GM19452 (cell line): ENCODE measurements around the gene CD2BP2.
"Not testable (repeated sequence)": the region's sequence is repeated elsewhere in the genome, so short reads cannot be mapped to it uniquely, and the experiment has no call there.

ENCODE experiments used
- ATAC-seq: cut with Tn5 transposase; IDR thresholded peaks from one replicate; pipeline ENCODE4 v1.9.1; 2021; ENCODE audit not compliant: unreplicated experiment

CD2BP2 gene

DNA sequence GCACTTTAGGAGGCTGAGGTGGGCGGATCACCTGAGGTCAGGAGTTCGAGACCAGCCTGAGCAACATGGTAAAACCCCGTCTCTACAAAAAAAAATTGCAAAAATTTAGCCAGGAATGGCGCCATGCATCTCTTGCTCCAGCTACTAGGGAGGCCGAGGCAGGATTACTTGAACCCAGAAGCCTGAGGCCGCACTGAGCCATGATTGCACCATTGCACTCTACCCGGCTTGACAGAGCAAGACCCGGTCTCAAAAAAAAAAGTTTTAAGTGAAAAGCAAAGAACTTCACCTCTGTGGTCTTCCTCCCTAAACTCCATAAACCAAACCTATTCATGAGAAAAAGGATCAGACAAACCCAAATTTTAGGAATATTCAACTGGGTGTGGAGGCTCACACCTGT lies 7.0 kb downstream of the CD2BP2 start:
- ATAC-seq, result no peak

DNA sequence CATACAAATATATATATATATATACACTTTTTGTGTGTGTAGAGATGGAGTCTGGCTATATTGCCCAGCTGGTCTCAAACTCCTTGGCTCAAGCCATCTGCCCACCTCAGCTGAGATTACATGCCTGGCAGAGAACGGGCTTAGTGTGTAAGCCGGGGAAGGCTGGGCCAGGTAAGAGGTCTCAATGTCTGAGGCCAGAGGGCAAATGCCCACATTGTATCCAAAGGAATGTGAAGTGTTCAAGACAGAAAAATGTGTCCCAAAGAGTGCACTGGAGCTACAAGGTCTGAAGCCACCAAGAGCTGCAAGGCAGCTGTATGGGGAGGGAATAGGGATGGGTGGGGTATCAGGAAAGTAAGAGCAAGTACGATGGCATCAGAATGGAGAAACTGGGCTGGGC lies 8.8 kb downstream of the CD2BP2 start:
- ATAC-seq, result no peak

DNA sequence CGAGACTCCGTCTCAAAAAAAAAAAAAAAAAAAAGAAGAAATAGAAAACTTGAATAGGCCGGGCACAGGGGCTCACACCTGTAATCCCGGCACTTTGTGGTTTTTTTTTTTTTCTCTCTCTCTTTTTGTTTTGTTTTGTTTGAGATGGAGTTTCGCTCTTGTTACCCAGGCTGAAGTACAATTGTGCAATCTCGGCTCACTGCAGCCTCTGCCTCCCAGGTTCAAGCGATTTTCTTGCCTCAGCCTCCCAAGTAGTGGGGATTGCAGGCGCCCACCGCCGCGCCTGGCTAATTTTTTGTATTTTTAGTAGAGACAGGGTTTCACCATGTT lies 11.7 kb downstream of the CD2BP2 start:
- ATAC-seq, result not testable (repeated sequence)

DNA sequence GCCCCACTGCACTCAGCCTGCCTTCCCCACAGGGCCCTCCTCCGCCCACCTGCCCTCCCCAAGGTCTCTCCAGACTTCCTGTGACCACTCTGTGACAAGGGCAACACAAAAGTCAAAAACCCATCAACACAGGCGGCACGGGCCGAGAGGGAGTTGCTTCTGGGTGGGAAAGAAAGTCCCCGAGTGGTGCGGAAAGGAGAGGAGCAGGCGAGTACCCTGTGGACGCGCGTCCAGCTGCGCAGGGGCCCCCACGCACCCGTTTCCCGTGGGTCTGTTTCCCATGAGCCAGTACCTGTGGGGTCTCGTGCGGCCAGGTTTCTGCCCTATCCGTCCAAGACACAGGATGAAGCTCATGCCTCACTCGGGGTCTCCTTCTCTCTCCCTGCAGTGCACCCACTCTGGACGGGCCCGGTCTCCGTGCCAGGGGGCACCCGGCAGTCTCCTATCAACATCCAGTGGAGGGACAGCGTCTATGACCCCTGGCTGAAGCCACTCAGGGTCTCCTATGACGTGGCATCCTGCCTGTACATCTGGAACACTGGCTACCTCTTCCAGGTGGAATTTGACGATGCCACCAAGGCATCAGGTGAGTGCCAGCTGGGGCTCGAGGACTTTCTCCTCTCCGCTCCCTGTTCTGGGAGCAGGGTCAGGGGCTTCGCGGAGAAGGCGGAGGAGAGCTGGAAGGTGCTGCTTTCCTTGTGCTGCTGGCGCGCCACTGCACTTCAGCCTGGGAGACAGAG lies 12.2 kb downstream of the CD2BP2 start:
- ATAC-seq, result no peak

DNA sequence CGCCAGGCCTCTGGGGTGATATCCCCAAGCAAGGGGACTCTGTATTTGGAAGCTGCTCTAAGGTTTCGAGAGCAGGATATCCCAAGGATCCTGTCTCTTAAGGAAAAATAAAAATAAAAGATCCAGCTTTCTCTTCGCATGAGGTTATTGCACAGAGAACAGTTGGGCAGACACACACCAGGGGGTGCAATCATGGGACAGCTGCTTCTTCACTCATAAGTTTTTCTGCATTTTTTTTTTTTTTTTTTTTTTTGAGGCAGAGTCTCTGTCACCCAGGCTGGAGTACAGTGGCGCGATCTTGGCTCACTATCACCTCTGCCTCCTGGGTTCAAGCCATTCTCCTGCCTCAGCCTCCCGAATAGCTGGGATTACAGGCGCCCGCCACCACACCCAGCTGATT lies 13.1 kb downstream of the CD2BP2 start:
- ATAC-seq, result not testable (repeated sequence)

DNA sequence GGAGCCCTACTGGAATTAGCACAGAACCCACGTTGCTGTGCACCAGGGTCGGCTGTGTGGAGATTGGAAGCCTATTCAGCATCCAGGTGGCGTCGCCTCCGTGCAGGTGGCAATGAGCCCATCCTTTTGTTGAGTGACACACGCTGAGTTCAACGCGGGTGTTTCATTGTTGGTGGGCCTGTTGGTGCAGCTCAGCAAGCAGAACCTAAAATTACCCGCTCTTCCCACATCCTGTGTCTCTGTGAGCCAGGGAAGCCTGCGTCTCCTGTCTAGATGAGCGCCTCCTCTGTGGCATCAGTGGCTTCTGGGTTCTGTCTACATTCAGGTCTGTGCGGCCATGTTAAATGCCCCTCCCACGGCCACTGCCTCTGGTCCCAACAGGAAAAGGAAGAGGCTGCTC lies 14.5 kb downstream of the CD2BP2 start:
- no peak for ATAC-seq

DNA sequence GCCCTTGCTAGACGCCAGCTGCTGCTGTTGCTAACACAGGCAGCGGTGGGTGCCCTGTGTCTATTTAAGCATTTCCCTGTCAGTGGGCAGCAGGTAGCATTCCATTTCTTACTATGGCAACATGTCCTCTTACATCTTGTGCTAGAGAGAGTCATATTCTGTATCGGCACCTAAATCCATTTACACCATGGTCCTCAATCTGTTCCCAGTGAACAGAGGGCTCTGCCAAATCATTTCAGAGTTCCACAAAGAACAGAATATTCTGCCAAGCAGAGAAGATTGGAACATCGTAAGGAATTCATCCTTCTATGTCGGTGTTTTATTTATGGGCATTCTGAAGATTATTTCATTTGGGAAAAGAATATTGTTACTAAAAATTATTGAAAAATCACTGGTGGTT lies 16.4 kb downstream of the CD2BP2 start:
- ATAC-seq, result not testable (repeated sequence)

DNA sequence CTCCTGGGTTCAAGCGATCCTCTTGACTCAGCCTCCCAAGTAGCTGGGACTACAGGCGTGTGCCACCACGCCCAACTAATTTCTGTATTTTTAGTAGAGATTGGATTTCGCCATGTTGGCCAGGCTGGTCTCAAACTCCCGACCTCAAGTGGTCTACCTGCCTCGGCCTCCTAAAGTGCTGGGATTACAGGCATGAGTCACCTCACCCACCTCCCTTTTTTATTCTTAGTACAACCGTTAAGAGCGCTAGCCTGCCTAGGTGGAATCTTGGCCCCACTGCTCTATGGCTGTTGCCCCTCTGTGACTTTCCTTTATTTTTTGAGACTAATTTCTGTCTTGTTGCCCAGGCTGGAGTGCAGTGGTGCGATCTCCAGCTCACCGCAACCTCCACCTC lies 17.1 kb downstream of the CD2BP2 start:
- ATAC-seq, result not testable (repeated sequence)

DNA sequence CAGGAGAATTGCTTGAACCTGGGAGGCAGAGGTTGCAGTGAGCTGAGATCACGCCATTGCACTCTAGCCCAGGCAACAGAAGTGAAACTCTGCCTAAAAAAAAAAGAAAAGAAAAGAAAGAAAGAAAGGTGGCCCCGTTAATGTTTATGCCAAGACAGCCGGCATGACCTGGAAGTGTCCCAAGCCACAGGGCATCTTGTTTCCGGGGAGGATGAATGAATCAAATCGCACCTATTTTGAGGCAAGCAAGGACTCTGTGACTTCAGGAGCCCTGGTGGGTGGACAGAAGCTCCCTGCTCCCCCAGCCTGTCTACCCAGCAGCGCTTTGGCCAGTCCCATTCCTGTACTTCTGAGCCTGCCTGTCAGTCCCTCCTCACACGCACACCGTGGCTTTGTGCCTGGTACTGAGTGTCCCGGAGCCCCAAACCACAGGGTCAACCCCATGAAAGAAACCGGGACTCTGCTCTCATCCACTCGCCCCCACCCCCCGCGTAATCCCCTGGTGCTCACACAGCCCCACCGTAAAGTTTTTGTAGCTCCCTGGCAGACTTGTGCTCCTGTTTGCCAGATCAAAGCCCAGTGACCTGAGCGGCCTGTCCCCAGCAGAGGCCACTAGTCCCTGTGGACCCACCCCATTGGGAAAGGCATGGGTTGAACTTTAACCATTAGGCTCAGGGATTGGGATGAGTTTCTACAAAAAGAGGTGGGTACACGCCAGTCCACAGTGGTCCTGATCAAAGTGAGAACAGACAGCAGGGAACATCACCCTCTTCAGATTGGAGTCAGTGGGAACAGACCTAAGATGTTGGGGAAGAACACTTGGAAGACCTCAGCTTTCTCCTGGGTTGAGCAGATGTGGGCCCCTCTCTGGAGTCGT lies 19.3 kb downstream of the CD2BP2 start:
- peak; percentile 23 for ATAC-seq

DNA sequence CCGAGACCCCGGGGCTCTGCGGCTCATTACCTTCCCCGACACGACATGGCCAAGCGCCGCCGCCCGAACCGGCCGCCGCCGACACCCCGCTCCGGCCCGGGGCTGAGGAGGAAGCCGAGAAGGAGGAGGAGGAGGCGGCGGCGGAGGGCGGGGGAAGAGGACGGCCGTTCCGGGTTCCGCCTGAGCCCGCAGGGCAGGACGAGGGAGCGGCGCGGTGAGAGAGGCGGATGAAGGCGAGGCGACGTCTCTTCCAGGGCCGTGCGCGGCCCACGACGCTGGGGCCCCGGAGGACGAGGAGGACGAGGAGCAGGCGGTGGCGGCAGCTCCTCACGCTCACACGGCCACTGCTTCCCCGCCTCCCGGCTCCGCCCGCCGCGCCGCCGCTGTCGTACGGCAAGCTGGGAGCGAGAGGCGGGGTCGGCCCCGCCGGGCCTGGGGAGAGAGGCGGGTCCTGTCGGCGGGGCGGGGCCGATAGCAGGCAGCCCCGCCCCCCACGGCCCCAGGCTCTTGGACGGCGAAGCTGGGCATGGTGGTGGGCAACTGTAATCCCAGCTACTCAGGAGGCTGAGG lies 20.0 kb downstream of the CD2BP2 start:
- peak; percentile 67 for ATAC-seq

DNA sequence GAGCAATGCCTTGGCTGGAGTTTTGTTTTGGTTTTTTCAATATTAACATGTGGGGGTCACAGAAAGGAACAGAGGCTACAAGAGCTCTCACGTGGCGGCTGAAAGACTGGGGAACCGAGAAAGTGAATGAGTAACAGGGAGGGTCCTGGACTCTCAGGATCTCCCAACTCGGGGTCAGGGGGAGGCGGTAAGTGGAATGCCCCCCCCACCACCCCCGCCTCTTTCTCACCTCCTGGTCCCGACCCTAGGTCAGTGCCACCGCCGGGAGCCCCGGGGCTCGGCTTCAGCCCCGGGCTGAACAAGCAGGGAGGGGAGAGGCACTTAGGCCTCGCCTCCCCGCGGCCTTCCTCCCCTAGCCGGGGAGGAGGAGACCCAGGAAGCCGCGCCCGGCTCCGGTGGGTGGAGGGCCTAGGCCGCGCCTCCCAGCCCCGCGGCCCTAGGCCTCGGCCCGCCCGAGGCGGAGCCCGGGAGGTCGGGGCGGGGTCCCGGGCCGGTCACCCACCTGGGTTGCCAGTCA lies 20.6 kb downstream of the CD2BP2 start:
- ATAC-seq, result peak; percentile 88

DNA sequence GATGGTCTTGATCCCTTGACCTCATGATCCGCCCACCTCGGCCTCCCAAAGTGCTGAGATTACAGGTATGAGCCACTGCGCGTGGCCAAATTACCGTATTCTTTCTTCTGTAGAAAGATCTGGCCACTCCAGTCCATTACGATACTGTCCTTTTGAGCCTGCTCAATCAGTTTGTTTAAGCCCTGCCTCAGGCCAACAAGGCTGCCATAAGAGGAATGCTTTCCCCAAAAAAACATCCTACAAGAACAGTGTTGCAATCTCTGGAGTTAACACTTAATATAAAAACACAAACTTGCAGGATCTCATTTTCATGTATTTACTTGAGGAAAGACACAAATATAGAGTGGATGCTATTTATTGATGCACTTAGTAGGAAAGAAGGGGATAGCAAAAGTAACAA lies 30.9 kb downstream of the CD2BP2 start:
- ATAC-seq, result not testable (repeated sequence)

DNA sequence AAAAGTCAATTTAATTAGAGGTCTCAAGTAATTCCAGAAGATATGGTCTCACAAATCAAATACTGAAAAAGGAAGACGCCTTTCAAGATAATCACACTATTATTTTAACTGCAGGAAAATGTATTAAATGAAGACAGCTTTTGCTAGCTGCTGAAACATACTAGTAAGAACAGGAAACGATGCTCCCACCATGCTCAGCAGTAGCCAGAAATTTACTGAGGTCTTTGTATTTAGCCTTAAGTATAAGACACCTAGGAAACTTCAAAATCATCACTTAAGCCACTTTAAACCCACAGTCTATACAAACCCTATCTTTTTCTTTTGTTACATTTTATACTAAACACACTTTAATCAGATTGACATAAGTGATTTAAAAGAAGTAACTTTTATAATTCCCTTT lies 36.5 kb downstream of the CD2BP2 start:
- not testable (repeated sequence) for ATAC-seq

DNA sequence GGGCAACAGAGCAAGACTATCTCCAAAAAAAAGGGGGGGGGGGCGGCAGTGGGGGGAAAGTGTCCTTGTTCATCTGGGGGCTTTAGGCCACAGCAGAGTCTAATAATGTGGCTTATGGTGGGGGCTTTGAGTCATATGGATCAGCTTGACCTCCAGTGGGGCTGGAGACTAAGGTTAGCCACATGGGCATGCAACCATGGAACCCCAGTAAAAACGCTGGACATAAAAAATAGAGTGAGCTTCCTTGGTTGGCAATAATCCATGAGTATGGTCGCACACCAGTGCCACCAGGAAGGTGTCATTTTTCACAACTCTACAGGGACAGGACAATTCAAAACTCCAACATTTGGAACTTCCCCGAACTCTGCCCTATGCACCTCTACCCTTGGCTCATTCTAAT lies 44.2 kb downstream of the CD2BP2 start:
- not testable (repeated sequence) for ATAC-seq

DNA sequence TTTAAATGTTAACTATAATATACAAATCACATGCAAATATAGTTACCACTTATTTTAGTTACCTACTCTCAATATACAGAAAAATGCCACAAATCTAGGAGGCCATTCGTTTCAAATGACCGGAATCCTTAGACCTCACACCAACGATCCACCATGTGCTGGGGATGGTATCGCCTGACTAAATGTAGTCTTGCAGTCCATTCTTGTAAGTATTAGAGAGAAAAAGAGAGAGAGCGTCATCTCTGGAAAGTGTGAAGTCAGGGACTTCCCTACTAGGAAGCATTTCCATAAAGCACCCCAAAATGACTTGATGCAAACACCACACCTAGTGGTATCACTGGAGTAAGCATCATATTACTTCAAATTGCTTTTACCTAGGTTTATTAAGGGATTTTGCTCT lies 45.9 kb downstream of the CD2BP2 start:
- not testable (repeated sequence) for ATAC-seq
